ENCODE data around the gene PODXL2.

PODXL2 gene

GRCh38 chr3:127720161-127720823, 91.3 kb downstream of the PODXL2 start:
- DNase-seq (ENCODE audit: insufficient read length, low spot score) (no peak), FAIRE-seq (no peak)

GRCh38 chr3:127720985-127721935, 92.3 kb downstream of the PODXL2 start:
- no peak for DNase-seq (ENCODE audit: insufficient read length, low spot score)
- no peak for FAIRE-seq

DNA sequence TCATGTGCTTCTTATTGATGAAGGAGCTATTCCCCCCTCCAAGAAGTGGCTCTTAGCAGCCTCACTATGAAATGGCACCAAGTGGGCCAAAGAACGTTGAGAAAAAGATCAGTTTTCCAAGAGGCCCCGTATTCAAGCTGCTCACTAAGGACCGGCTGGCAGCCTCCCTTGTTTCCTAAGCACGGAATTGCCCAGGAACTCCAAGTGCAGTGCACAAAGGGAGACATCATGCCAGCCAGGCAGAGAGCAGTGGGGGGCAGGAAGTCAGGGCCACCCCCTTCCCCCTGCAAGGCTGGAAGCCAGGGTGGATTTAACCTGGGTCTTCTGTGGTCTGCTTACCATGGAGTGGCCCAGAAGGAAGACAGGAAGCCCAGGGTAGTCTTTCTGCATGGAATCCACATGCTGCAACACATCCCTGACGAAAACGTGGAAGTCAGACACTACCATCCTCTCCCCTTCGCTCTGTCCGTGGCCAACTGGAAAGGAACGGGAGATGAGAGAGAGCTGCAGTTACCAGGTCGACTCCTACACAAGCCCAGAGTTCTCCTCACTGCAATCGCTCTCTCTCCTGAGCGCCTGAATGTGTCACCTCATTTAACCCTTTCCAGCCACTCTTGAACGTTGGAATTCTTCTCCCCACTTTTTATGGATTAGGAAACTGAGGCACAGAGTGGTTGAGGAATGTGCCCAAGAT, 93.3 kb downstream of the PODXL2 start:
- DNase-seq (ENCODE audit: insufficient read length, low spot score): no peak
- no peak for FAIRE-seq

Data from GM19239 (cell line).